Stimulated activated CD4-positive, alpha-beta T cell treated with anti-CD3 and anti-CD28 coated beads, Interleukin-4, amount 100 ng/mL, for 1 hour (primary cell): ENCODE data around the gene CENPM.

ENCODE experiments used
- DNase-seq: peaks from one replicate; pipeline ENCODE4 v3.0.0-alpha.2; 2020

The CENPM gene

GRCh38 chr22:41912338-41913039 is 34.5 kb downstream of the CENPM start:
- DNase-seq: no peak

GRCh38 chr22:41911001-41911611 is 35.8 kb downstream of the CENPM start:
- DNase-seq: peak; percentile 38

DNA sequence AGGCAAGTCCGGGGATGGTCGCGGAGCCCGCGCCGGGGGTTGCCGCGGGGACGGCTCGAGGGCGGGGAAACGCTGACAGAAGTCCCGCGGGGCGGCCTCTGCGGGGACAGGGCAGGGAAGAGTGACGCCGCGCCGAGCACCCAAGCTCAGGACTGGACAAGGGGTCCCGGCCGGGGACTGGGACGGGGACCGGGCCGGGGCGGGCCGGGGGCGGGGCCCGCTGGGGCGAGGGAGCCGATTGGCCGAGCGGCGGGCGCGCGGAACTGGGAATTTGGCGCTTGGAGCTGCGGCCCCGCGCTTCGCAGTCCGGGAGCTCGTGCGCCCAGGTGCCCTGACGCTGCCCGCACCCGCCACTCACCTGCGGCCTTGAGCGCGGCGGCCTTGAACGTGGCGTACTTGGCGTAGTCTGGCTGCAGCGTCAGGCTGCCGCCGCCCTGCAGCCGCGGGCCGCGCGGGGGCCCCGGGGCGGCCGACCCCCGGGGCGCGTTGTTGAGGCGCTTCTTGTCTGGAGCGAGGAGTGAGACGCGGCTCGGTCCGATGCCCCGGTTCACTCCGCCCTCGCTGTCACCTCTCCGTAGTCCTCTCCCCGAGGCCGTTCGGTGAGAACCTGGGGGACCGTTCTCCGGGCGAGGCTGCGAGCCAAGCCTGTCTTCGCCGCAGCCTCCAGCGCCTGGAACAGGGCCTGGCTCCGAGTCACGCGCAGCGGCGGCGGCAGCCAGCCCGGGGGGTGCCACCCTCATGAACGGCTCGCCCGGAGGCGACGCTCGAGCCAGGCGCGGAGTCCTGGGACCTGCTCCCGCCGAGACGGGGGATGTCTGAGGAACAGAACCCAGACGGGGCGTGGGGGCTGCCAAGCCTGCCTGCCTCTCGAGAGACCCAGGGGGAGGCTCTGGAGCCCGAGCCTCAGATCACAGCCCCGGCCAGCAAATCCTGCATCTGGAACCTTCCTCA is 36.6 kb downstream of the CENPM start:
- DNase-seq: peak; percentile 46

DNA sequence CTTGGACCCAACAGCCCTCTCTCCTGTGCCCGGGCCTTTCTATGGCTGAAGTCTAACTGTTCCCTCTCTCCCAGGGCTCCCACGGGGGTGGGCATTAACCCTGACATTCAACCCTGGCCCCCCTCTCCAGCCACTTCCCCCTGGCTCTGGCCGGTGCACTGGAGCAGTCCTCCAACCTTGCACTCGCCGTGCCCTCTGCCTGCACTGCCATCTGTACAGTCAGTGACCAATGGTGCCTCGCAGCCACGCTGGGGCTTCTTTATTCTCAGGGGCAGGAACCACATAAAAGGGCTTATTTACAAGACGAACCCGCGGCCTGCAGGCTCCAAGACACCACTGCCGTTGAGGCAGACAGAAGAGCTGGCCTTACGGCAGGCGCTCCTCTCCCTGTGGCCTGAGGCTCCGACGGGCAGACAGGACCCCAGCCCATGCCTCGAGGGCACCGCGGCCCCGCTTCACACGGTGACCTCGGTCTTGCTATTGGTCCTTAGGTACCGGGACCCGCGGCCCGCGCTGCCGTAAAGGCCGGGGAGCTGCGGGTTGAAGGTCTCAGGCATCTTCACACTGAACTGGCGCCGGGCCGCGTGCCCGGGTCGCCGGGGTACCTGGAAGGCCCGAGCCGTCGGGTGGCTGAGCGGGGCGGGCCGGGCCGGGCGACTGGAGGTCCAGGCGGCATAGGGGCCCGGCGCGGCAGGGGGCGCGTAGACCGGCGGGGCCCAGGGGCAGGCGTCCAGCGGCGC is 37.5 kb downstream of the CENPM start:
- no peak for DNase-seq

DNA sequence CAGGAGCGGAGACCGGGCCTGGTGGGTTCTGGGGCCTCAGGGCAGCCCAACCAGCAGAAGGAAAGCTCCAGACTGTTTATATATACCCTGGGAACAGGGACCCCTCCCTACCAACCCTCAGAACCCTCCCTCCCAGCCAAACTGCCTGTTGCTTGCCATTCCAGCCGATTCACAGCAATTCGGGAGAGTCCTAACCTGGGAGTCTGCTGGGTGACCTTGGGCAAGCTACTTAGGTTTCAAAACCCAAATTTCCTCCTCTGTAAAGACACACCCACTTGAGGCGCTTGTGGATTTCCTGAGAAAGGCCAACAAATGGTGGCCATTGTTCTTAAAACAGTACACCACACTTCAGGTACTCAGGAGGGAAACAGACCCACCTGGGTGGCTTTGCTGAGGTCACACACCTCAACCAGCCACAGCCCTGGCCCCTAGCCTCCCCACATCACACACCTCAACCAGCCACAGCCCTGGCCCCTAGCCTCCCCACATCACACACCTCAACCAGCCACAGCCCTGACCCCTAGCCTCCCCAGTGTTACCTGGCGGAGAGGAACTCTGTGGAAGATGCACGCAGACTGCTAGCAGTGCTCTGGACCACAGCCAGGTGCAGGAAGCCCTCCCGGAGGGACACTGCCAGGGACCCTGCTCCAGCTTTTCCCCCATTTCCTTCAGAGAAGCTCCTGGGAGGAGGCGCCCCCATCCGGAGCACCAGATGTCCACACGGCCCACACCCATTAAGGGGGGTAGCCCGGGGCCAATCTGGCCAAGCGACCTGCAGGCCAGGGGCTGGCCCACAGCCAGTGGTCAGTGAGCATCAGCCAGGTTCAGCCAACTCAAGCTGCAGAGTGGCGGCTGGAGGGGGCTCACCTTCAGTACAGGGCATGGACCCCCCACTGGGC is 38.3 kb downstream of the CENPM start:
- DNase-seq: no peak

- DNase-seq: no peak
Measured at GRCh38 chr22:41907436-41908401, 39.2 kb downstream of the CENPM start.

- DNase-seq: no peak
Measured at GRCh38 chr22:41906822-41907221, 40.1 kb downstream of the CENPM start.

DNA sequence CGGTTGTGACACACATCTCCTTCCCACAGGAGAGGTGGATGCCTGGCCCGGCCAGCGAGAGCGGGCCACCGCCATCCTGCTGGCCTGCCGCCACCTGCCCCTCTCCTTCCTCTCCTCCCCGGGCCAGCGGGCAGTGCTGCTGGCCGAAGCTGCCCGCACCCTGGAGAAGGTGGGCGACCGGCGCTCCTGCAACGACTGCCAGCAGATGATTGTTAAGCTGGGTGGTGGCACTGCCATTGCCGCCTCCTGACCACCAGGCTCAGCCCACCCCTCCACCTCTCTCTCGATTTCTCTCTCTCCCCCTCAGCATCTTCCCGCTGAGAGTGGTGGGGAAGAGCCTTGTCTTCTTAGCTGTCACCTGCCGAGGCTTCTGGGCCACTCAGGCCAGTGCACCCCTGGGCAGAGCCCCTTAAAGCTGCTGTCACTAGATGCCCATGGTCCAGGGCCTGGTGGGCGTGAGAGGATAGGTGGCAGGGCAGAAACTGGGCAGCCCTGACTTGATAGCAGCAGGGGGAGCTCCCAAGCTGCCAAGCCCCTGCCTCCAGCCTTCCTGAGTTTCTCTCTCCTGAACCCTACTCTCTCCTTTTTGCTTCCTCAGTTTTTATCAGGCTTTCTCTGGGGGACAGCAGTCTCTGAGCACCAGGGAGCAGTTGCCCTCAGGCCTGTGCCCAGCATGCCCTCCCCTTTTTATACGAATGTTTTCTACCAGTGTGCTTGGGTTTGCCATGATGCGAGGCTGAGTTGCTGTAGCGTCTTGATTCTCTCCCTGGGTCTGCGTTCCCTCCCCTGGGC is 41.3 kb downstream of the CENPM start:
- no peak for DNase-seq

- no peak for DNase-seq
Measured at GRCh38 chr22:41904450-41905410, 42.2 kb downstream of the CENPM start.

- DNase-seq: no peak
Measured at GRCh38 chr22:41902932-41903421, 44.0 kb downstream of the CENPM start.

GRCh38 chr22:41902016-41902415 is 44.9 kb downstream of the CENPM start:
- no peak for DNase-seq

GRCh38 chr22:41900652-41901312 is 46.2 kb downstream of the CENPM start:
- no peak for DNase-seq

DNA sequence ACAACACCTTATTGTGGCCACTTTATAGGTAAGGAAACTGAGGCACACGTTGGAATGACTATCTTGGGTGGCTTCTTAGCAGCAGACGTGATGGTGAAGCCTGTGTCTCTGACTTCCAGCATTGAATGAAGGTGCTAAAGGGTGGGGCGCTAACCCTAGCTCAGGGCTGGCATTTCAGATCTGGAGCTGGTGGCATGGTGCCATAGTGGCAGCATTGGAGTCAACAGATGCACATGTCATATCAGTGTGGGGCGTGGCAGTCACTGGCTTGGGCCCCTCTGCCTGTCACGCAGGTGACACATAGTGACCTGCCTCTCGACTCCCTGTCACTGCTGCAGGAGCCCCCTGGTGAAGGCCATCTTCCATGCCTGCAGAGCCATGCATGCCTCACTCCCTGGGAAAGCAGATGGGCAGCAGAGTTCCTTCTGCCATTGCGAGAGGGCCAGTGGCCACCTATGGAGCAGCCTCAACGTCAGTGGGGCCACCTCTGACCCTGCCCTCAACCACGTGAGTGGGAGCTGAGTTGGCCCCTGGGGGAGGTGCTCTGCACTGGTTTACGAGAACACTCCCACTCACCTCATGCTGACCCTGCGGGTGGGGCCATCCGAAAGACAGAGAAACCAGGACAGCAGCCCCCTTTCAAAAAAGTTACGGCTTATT is 46.8 kb downstream of the CENPM start:
- no peak for DNase-seq

GRCh38 chr22:41899110-41899509 is 47.8 kb downstream of the CENPM start:
- no peak for DNase-seq

GRCh38 chr22:41898645-41899044 is 48.3 kb downstream of the CENPM start:
- no peak for DNase-seq

- DNase-seq: no peak
Measured at GRCh38 chr22:41893591-41894375, 53.2 kb downstream of the CENPM start.
